Measurements from ENCODE around the gene CIZ1. TPM values are rescaled to one million over a fixed set of nuclear protein-coding genes. Genes with fewer than 3 reads are reported as not detected.
"Not testable (repeated sequence)": the region's sequence is repeated elsewhere in the genome, so short reads cannot be mapped to it uniquely, and the experiment has no call there.

The CIZ1 gene
- total RNA-seq, 1 donor from 2014 or later, result 156 TPM

DNA sequence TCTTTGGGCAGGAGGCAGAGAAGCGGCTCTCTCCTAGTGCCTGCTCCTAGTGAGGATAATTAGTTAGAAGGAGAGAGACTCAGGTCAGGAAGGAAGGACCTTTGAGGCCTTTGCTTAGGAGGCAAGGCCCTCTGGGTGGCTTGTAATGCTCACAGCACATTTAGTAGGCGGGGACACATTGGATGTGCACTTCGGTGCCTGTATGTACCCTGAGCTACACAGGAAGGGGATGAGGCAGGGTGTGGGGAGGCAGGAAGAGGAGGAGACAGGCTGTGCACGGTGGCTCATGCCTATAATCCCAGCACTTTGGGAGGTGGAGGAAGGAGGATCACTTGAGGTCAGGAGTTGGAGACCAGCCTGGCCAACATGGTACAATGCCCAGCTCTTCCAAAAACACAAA lies 49.3 kb downstream of the CIZ1 start:
- H3K36me3 Mint-ChIP-seq (ENCODE audit: low read depth, unreplicated experiment), result no peaks in the 10 kb centered on the region
- no peak for TF ChIP-seq CTCF (IDR thresholded peaks at IDR 0.05; ENCODE audit: unreplicated experiment)
- H3K27ac Mint-ChIP-seq (ENCODE audit: unreplicated experiment), result no peak overlapping the region
- no peak for DNase-seq (ENCODE audit: low spot score)
- no peaks in the 10 kb centered on the region for H3K9me3 Mint-ChIP-seq (ENCODE audit: unreplicated experiment)
- H3K27me3 Mint-ChIP-seq (ENCODE audit: unreplicated experiment), result peaks cover 8% of the 10 kb centered on the region
- no peak overlapping the region for H3K4me3 Mint-ChIP-seq (ENCODE audit: unreplicated experiment)
- peaks cover 6% of the 10 kb centered on the region for H3K4me1 Mint-ChIP-seq (ENCODE audit: unreplicated experiment)

GRCh38 chr9:128141604-128142003 lies 49.8 kb downstream of the CIZ1 start:
- peaks cover 6% of the 10 kb centered on the region for H3K4me1 Mint-ChIP-seq (ENCODE audit: unreplicated experiment)
- no peaks in the 10 kb centered on the region for H3K9me3 Mint-ChIP-seq (ENCODE audit: unreplicated experiment)
- no peak overlapping the region for H3K4me3 Mint-ChIP-seq (ENCODE audit: unreplicated experiment)
- no peak overlapping the region for H3K27ac Mint-ChIP-seq (ENCODE audit: unreplicated experiment)
- H3K36me3 Mint-ChIP-seq (ENCODE audit: low read depth, unreplicated experiment), result no peaks in the 10 kb centered on the region
- H3K27me3 Mint-ChIP-seq (ENCODE audit: unreplicated experiment), result peaks cover 5% of the 10 kb centered on the region
- no peak for TF ChIP-seq CTCF (IDR thresholded peaks at IDR 0.05; ENCODE audit: unreplicated experiment)
- DNase-seq (ENCODE audit: low spot score), result no peak

DNA sequence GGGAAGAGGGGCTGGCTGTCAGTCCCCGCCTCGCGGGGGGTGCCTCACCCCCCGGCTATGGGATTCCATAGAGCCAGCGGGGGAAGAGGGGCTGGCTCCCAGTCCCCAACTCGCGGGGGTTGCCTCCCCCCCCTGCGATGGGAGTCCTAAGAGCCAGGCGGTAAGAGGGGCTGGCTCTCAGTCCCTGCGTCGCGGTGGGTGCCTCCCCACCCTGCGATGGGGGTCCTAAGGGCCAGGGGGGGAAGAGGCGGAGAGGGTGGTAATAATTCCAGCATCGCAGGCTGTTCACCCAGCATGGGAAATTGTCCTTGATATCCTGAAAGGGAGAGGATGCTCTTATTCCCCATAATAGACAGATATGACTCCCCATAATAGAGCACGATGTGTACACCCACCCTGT lies 51.8 kb downstream of the CIZ1 start:
- DNase-seq (ENCODE audit: low spot score), result no peak
- no peaks in the 10 kb centered on the region for H3K9me3 Mint-ChIP-seq (ENCODE audit: unreplicated experiment)
- peaks cover 6% of the 10 kb centered on the region for H3K4me1 Mint-ChIP-seq (ENCODE audit: unreplicated experiment)
- H3K27ac Mint-ChIP-seq (ENCODE audit: unreplicated experiment), result no peak overlapping the region
- no peaks in the 10 kb centered on the region for H3K36me3 Mint-ChIP-seq (ENCODE audit: low read depth, unreplicated experiment)
- H3K27me3 Mint-ChIP-seq (ENCODE audit: unreplicated experiment), result peaks cover 5% of the 10 kb centered on the region
- TF ChIP-seq CTCF (IDR thresholded peaks at IDR 0.05; ENCODE audit: unreplicated experiment), result no peak
- H3K4me3 Mint-ChIP-seq (ENCODE audit: unreplicated experiment), result no peak overlapping the region

GRCh38 chr9:128138001-128138400 lies 53.4 kb downstream of the CIZ1 start:
- Mint-ChIP-seq H3K9me3 (ENCODE audit: unreplicated experiment) (no peaks in the 10 kb centered on the region), H3K36me3 (ENCODE audit: low read depth, unreplicated experiment) (no peaks in the 10 kb centered on the region), H3K4me1 (ENCODE audit: unreplicated experiment) (peaks cover 6% of the 10 kb centered on the region), H3K27me3 (ENCODE audit: unreplicated experiment) (peaks cover 4% of the 10 kb centered on the region), H3K27ac (ENCODE audit: unreplicated experiment) (no peak overlapping the region), H3K4me3 (ENCODE audit: unreplicated experiment) (no peak overlapping the region)
- no peak for TF ChIP-seq CTCF (IDR thresholded peaks at IDR 0.05; ENCODE audit: unreplicated experiment)
- no peak for DNase-seq (ENCODE audit: low spot score)

- TF ChIP-seq CTCF (IDR thresholded peaks at IDR 0.05; ENCODE audit: unreplicated experiment), result no peak
- peaks cover 6% of the 10 kb centered on the region for H3K27me3 Mint-ChIP-seq (ENCODE audit: unreplicated experiment)
- DNase-seq (ENCODE audit: low spot score), result no peak
- H3K4me3 Mint-ChIP-seq (ENCODE audit: unreplicated experiment), result no peak overlapping the region
- H3K9me3 Mint-ChIP-seq (ENCODE audit: unreplicated experiment), result no peaks in the 10 kb centered on the region
- no peak overlapping the region for H3K27ac Mint-ChIP-seq (ENCODE audit: unreplicated experiment)
- H3K36me3 Mint-ChIP-seq (ENCODE audit: low read depth, unreplicated experiment), result no peaks in the 10 kb centered on the region
- H3K4me1 Mint-ChIP-seq (ENCODE audit: unreplicated experiment), result peaks cover 8% of the 10 kb centered on the region
Observed at GRCh38 chr9:128136816-128137793, 54.3 kb downstream of the CIZ1 start.

- not testable (repeated sequence) for H3K9me3 Mint-ChIP-seq (ENCODE audit: unreplicated experiment); H3K27ac Mint-ChIP-seq (ENCODE audit: unreplicated experiment); H3K36me3 Mint-ChIP-seq (ENCODE audit: low read depth, unreplicated experiment); H3K4me3 Mint-ChIP-seq (ENCODE audit: unreplicated experiment); H3K4me1 Mint-ChIP-seq (ENCODE audit: unreplicated experiment); H3K27me3 Mint-ChIP-seq (ENCODE audit: unreplicated experiment); DNase-seq (ENCODE audit: low spot score)
Observed at GRCh38 chr9:128135561-128135960, 55.8 kb downstream of the CIZ1 start.

- H3K27ac Mint-ChIP-seq (ENCODE audit: unreplicated experiment); H3K4me1 Mint-ChIP-seq (ENCODE audit: unreplicated experiment); H3K4me3 Mint-ChIP-seq (ENCODE audit: unreplicated experiment); H3K36me3 Mint-ChIP-seq (ENCODE audit: low read depth, unreplicated experiment); H3K27me3 Mint-ChIP-seq (ENCODE audit: unreplicated experiment); DNase-seq (ENCODE audit: low spot score); H3K9me3 Mint-ChIP-seq (ENCODE audit: unreplicated experiment): not testable (repeated sequence)
Observed at GRCh38 chr9:128132139-128132538, 59.2 kb downstream of the CIZ1 start.
